Fibroblast of lung (primary cell): Measurements from ENCODE around the gene WIPF1.

Source experiments
- EZH2 ChIP-seq: IDR thresholded peaks from 2 replicates; pipeline ENCODE4 v1.5.1; 2012; ENCODE audit warnings: low read length, control low read depth, mild to moderate bottlenecking; ENCODE audit errors: missing control alignments
- TF ChIP-seq, protein P1 (sequence below), 2 donors: IDR thresholded peaks in 1 of 2; conservative IDR thresholded peaks in 1 of 2; 1 replicate in 1 of 2; 2 replicates in 1 of 2; pipeline ENCODE4 v1.5.1; 2011 to 2012; ENCODE audit warnings: low read length in 2 of 2, control low read depth in 1 of 2, inconsistent platforms in 1 of 2, low read depth in 1 of 2, mild to moderate bottlenecking in 1 of 2

DNA sequence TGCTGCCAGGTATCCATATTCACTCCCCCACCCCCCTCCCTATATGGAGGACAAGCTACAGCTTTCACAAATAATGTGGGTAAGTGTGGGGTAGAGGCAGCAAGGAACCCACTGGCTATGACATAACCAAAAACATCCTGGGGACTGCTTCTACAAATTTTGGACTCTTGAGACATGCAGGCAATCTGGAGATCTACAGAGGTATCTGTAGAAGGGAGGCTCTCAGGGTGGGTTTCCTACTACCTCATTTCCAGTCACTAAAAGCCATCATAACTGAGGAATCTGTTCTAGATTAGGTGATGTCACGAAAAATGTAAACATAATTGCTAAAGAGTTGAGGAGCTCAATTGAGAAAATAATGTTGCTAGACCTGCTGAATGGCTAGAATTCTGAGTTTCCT is 46.8 kb upstream of the WIPF1 start:
- TF ChIP-seq, protein P1, sequence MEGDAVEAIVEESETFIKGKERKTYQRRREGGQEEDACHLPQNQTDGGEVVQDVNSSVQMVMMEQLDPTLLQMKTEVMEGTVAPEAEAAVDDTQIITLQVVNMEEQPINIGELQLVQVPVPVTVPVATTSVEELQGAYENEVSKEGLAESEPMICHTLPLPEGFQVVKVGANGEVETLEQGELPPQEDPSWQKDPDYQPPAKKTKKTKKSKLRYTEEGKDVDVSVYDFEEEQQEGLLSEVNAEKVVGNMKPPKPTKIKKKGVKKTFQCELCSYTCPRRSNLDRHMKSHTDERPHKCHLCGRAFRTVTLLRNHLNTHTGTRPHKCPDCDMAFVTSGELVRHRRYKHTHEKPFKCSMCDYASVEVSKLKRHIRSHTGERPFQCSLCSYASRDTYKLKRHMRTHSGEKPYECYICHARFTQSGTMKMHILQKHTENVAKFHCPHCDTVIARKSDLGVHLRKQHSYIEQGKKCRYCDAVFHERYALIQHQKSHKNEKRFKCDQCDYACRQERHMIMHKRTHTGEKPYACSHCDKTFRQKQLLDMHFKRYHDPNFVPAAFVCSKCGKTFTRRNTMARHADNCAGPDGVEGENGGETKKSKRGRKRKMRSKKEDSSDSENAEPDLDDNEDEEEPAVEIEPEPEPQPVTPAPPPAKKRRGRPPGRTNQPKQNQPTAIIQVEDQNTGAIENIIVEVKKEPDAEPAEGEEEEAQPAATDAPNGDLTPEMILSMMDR (conservative IDR thresholded peaks at IDR 0.05 in 1 of 2, IDR thresholded peaks at IDR 0.05 in 1 of 2; ENCODE audit: low read depth in 1 of 2, low read length in 2 of 2) = no peak
- no peak for TF ChIP-seq EZH2
